Hepatocyte (in vitro differentiated cells): ENCODE results near the gene LYPD6. TPM values are rescaled to one million over a fixed set of nuclear protein-coding genes. Genes with fewer than 3 reads are reported as not detected.

ENCODE experiments used
- DNase-seq: peaks from one replicate; pipeline ENCODE4 v3.0.0-alpha.2; 2016; ENCODE audit warnings: low spot score
- H2AFZ ChIP-seq: fragments of 200-600 bp; sonication (generic); 2 replicates; pipeline ENCODE4 v1.6.0; 2016; ENCODE audit warnings: antibody characterized with exemption, mild to moderate bottlenecking
- H3K27ac ChIP-seq: fragments of 200-600 bp; sonication (generic); 2 replicates; pipeline ENCODE4 v1.5.1; 2016; ENCODE audit warnings: mild to moderate bottlenecking
- H3K27me3 ChIP-seq: fragments of 200-600 bp; sonication (generic); 2 replicates; pipeline ENCODE4 v1.6.1; 2016
- H3K36me3 ChIP-seq: fragments of 200-600 bp; sonication (generic); replicated peaks from 2 replicates; pipeline ENCODE4 v1.5.1; 2016; ENCODE audit warnings: low read depth; ENCODE audit not compliant: insufficient read depth
- H3K4me1 ChIP-seq: fragments of 200-600 bp; sonication (generic); 2 replicates; pipeline ENCODE4 v1.5.1; 2016; ENCODE audit warnings: mild to moderate bottlenecking, moderate library complexity; ENCODE audit not compliant: insufficient read depth
- H3K4me2 ChIP-seq: fragments of 200-600 bp; sonication (generic); 2 replicates; pipeline ENCODE4 v1.6.0; 2016
- H3K4me3 ChIP-seq: fragments of 200-600 bp; sonication (generic); 2 replicates; pipeline ENCODE4 v1.5.1; 2016; ENCODE audit warnings: mild to moderate bottlenecking
- H3K79me2 ChIP-seq: fragments of 200-600 bp; sonication (generic); 2 replicates; pipeline ENCODE4 v1.6.0; 2017; ENCODE audit warnings: mild to moderate bottlenecking
- H3K9me2 ChIP-seq: fragments of 200-600 bp; sonication (generic); replicated peaks from 2 replicates; pipeline ENCODE4 v1.6.0; 2017; ENCODE audit warnings: mild to moderate bottlenecking; ENCODE audit not compliant: insufficient read depth
- H3K9me3 ChIP-seq: fragments of 200-600 bp; sonication (generic); 2 replicates; pipeline ENCODE4 v1.5.1; 2016; ENCODE audit warnings: low read depth, mild to moderate bottlenecking
- H4K20me1 ChIP-seq: fragments of 200-600 bp; sonication (generic); 2 replicates; pipeline ENCODE4 v1.6.0; 2016; ENCODE audit warnings: mild to moderate bottlenecking; ENCODE audit not compliant: insufficient read depth, poor library complexity, severe bottlenecking
- EZH2 ChIP-seq: fragments of 200-600 bp; sonication (generic); IDR thresholded peaks from 2 replicates; pipeline ENCODE4 v1.6.1; 2016; ENCODE audit warnings: antibody characterized with exemption, mild to moderate bottlenecking, borderline replicate concordance
- EZH2phosphoT487 ChIP-seq: fragments of 200-600 bp; sonication (generic); IDR thresholded peaks from one replicate; pipeline ENCODE4 v1.6.1; 2018; ENCODE audit warnings: antibody characterized with exemption, mild to moderate bottlenecking, low read depth, moderate library complexity; ENCODE audit not compliant: unreplicated experiment, severe bottlenecking
- WGBS: methylation state at CpG from one replicate; pipeline ENCODE4 v1.1.6; 2016; ENCODE audit warnings: low lambda C conversion rate; ENCODE audit errors: missing lambda C conversion rate; 5-methylcytosine and 5-hydroxymethylcytosine counted together
- polyA plus RNA-seq: library from polyadenylated mRNA; unstranded; fragments of >200 nt; fragmentation: Nextera tagmentation; extraction: Ambion mirVana; gene quantifications from 2 replicates; pipeline ENCODE4 v1.2.1, GENCODE V29; 2016
- total RNA-seq: library from RNA; depleted of rRNA; stranded (reverse); fragments of >200 nt; gene quantifications from 2 replicates; pipeline ENCODE4 v1.2.3, GENCODE V29; 2014
- TF ChIP-seq, protein P1 (sequence below): fragments of 200-600 bp; sonication (generic); IDR thresholded peaks from 2 replicates; pipeline ENCODE4 v1.5.1; 2016; ENCODE audit warnings: antibody characterized with exemption, mild to moderate bottlenecking; ENCODE audit not compliant: poor library complexity

The LYPD6 gene
- total and polyA plus RNA-seq, 2 experiments from 2014 or later: 5.3 to 11.2 TPM

DNA sequence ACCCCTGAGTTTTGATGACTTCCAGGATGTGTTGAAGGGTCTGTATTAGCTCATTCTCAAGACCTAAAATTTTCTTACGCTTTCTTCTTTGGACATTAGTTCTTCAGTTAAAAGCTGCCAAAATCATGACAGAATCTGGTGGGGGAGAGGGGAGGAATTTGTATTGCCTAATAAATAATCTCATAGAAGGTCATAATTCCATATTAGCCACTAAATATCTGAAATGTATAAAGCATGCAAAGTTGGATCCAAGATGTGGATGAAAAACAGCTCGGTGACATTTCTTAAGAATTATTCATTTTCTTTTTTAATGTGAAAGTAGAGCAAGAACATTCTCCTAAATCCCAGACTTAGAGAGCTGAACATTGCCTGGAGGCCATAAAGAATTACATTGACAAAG lies 137.0 kb downstream of the LYPD6 start:
- Histone ChIP-seq H3K4me3 (no peak overlapping the region), H3K4me1 (peaks cover 25% of the 10 kb centered on the region), H3K9me3 (no peaks in the 10 kb centered on the region), H3K9me2 (no peaks in the 10 kb centered on the region), H3K27me3 (no peaks in the 10 kb centered on the region), H3K4me2 (peak overlapping the region; percentile 40), H3K27ac (peak overlapping the region; percentile 47), H3K79me2 (no peaks in the 10 kb centered on the region), H2AFZ (no peak overlapping the region), H3K36me3 (no peaks in the 10 kb centered on the region), H4K20me1 (no peaks in the 10 kb centered on the region)
- 81% methylated on average over 2 of the region's 2 CpGs for WGBS
- DNase-seq: no peak
- TF ChIP-seq, protein P1, sequence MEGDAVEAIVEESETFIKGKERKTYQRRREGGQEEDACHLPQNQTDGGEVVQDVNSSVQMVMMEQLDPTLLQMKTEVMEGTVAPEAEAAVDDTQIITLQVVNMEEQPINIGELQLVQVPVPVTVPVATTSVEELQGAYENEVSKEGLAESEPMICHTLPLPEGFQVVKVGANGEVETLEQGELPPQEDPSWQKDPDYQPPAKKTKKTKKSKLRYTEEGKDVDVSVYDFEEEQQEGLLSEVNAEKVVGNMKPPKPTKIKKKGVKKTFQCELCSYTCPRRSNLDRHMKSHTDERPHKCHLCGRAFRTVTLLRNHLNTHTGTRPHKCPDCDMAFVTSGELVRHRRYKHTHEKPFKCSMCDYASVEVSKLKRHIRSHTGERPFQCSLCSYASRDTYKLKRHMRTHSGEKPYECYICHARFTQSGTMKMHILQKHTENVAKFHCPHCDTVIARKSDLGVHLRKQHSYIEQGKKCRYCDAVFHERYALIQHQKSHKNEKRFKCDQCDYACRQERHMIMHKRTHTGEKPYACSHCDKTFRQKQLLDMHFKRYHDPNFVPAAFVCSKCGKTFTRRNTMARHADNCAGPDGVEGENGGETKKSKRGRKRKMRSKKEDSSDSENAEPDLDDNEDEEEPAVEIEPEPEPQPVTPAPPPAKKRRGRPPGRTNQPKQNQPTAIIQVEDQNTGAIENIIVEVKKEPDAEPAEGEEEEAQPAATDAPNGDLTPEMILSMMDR: no peak
- TF ChIP-seq EZH2 (no peak), EZH2phosphoT487 (no peak)

GRCh38 chr2:149468636-149469035 lies 138.2 kb downstream of the LYPD6 start:
- 75% methylated on average over 4 of the region's 4 CpGs for WGBS
- Histone ChIP-seq H3K27ac (no peak overlapping the region), H3K4me2 (no peak overlapping the region), H3K9me3 (no peaks in the 10 kb centered on the region), H3K79me2 (no peaks in the 10 kb centered on the region), H2AFZ (no peak overlapping the region), H3K4me1 (peaks cover 25% of the 10 kb centered on the region), H3K36me3 (no peaks in the 10 kb centered on the region), H3K9me2 (no peaks in the 10 kb centered on the region), H3K27me3 (no peaks in the 10 kb centered on the region), H3K4me3 (no peak overlapping the region), H4K20me1 (no peaks in the 10 kb centered on the region)
- TF ChIP-seq, protein P1: no peak
- TF ChIP-seq EZH2phosphoT487 (no peak), EZH2 (no peak)
- DNase-seq: no peak

- Histone ChIP-seq H3K27me3 (no peaks in the 10 kb centered on the region), H3K9me2 (no peaks in the 10 kb centered on the region), H2AFZ (no peak overlapping the region), H3K27ac (no peak overlapping the region), H3K4me3 (no peak overlapping the region), H3K9me3 (no peaks in the 10 kb centered on the region), H3K36me3 (no peaks in the 10 kb centered on the region), H3K4me2 (no peak overlapping the region), H3K79me2 (no peaks in the 10 kb centered on the region), H4K20me1 (no peaks in the 10 kb centered on the region), H3K4me1 (peaks cover 25% of the 10 kb centered on the region)
- TF ChIP-seq EZH2phosphoT487 (no peak), EZH2 (no peak)
- TF ChIP-seq, protein P1: no peak
- no peak for DNase-seq
- WGBS: 82% methylated on average over 7 of the region's 7 CpGs
Observed at GRCh38 chr2:149470046-149470445, 139.7 kb downstream of the LYPD6 start.

DNA sequence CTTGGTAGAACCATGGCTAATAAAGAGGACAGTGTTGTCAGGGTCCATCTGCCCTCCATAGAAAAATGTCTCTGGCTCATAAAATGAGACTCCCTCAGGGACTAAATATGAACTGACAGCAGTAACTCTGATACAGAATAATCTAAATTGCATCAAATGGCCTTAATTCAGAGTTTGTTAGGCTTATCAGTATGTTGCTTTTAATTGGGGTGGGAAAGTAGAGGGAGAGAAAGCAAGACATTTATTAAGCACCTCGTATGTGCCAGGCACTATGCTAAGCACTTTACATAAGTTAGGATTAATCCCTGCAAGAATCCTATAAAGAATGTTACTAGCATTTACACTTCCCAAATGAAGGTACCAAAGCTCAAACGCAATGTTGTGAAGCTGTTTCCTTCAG lies 142.0 kb downstream of the LYPD6 start:
- TF ChIP-seq EZH2: no peak
- TF ChIP-seq, protein P1: no peak
- TF ChIP-seq EZH2phosphoT487: no peak
- Histone ChIP-seq H3K79me2 (no peaks in the 10 kb centered on the region), H3K9me2 (no peaks in the 10 kb centered on the region), H3K27ac (no peak overlapping the region), H3K27me3 (no peaks in the 10 kb centered on the region), H3K4me2 (no peak overlapping the region), H2AFZ (no peak overlapping the region), H4K20me1 (no peaks in the 10 kb centered on the region), H3K36me3 (no peaks in the 10 kb centered on the region), H3K4me3 (no peak overlapping the region), H3K4me1 (peaks cover 6% of the 10 kb centered on the region), H3K9me3 (no peaks in the 10 kb centered on the region)
- WGBS: 79% methylated on average over 2 of the region's 2 CpGs
- no peak for DNase-seq
